HG03097 (cell line): Measurements from ENCODE around the gene CDK11B.
"Not testable (repeated sequence)": the region's sequence is repeated elsewhere in the genome, so short reads cannot be mapped to it uniquely, and the experiment has no call there.

Experiments used
- ATAC-seq: cut with Tn5 transposase; IDR thresholded peaks from one replicate; pipeline ENCODE4 v1.9.1; 2021; ENCODE audit not compliant: unreplicated experiment, low FRiP score

Gene CDK11B

GRCh38 chr1:1662830-1663560 lies 4.2 kb upstream of the CDK11B start:
- not testable (repeated sequence) for ATAC-seq

GRCh38 chr1:1662392-1662791 lies 3.6 kb upstream of the CDK11B start:
- ATAC-seq = not testable (repeated sequence)

- not testable (repeated sequence) for ATAC-seq
Observed at GRCh38 chr1:1648265-1648664, 10.5 kb downstream of the CDK11B start.

GRCh38 chr1:1647567-1648241 lies 11.1 kb downstream of the CDK11B start:
- not testable (repeated sequence) for ATAC-seq

GRCh38 chr1:1646326-1646725 lies 12.5 kb downstream of the CDK11B start:
- not testable (repeated sequence) for ATAC-seq

- not testable (repeated sequence) for ATAC-seq
Observed at GRCh38 chr1:1640711-1641461, 17.9 kb downstream of the CDK11B start.

GRCh38 chr1:1640081-1640480 lies 18.7 kb downstream of the CDK11B start:
- not testable (repeated sequence) for ATAC-seq

GRCh38 chr1:1639368-1639767 lies 19.4 kb downstream of the CDK11B start:
- not testable (repeated sequence) for ATAC-seq

GRCh38 chr1:1638528-1638927 lies 20.3 kb downstream of the CDK11B start:
- not testable (repeated sequence) for ATAC-seq

- ATAC-seq = not testable (repeated sequence)
Observed at GRCh38 chr1:1637479-1637875, 21.3 kb downstream of the CDK11B start.

- not testable (repeated sequence) for ATAC-seq
Observed at GRCh38 chr1:1636621-1637478, 22.0 kb downstream of the CDK11B start.

GRCh38 chr1:1634613-1635012 lies 24.2 kb downstream of the CDK11B start:
- not testable (repeated sequence) for ATAC-seq

- not testable (repeated sequence) for ATAC-seq
Observed at GRCh38 chr1:1633409-1633808, 25.4 kb downstream of the CDK11B start.

- no peak for ATAC-seq
Observed at GRCh38 chr1:1631782-1632420, 26.9 kb downstream of the CDK11B start, which contains the start of gene MMP23B. MMP23B (plus strand) TSS chr1:1632173; CDS start chr1:1632219, 46 bp downstream.

- ATAC-seq = no peak
Observed at GRCh38 chr1:1630965-1631781, 27.6 kb downstream of the CDK11B start.

GRCh38 chr1:1630191-1630964 lies 28.4 kb downstream of the CDK11B start:
- ATAC-seq = peak; percentile 51

GRCh38 chr1:1629430-1630190 lies 29.2 kb downstream of the CDK11B start:
- no peak for ATAC-seq
